Measurements from ENCODE around the gene INTS6L.

- TF ChIP-seq EZH2 (IDR thresholded peaks at IDR 0.05; ENCODE audit: borderline replicate concordance, insufficient read depth, low read length, poor library complexity, severe bottlenecking): no peak
- no peak for TF ChIP-seq CTCF (IDR thresholded peaks at IDR 0.05; ENCODE audit: poor library complexity, severe bottlenecking)
- TF ChIP-seq REST (IDR thresholded peaks at IDR 0.05; ENCODE audit: borderline replicate concordance): no peak
- no peak for TF ChIP-seq POLR2AphosphoS5 (IDR thresholded peaks at IDR 0.05)
- no peak for TF ChIP-seq RAD21 (conservative IDR thresholded peaks at IDR 0.05)
Observed at GRCh38 chrX:135549519-135549918, 29.1 kb downstream of the INTS6L start.

Measured in neural cell (in vitro differentiated cells).